ENCODE data around the gene SGF29.
A peak's percentile ranks its signal among the peaks of the same experiment; 100 is the strongest.
"Not testable (repeated sequence)": the region's sequence is repeated elsewhere in the genome, so short reads cannot be mapped to it uniquely, and the experiment has no call there.

The SGF29 gene

GRCh38 chr16:28534542-28535373 is 19.0 kb upstream of the SGF29 start:
- DNase-seq: no peak

- no peak for DNase-seq
These were observed 16.6 kb upstream of the SGF29 start for GRCh38 chr16:28537076-28537475.

DNA sequence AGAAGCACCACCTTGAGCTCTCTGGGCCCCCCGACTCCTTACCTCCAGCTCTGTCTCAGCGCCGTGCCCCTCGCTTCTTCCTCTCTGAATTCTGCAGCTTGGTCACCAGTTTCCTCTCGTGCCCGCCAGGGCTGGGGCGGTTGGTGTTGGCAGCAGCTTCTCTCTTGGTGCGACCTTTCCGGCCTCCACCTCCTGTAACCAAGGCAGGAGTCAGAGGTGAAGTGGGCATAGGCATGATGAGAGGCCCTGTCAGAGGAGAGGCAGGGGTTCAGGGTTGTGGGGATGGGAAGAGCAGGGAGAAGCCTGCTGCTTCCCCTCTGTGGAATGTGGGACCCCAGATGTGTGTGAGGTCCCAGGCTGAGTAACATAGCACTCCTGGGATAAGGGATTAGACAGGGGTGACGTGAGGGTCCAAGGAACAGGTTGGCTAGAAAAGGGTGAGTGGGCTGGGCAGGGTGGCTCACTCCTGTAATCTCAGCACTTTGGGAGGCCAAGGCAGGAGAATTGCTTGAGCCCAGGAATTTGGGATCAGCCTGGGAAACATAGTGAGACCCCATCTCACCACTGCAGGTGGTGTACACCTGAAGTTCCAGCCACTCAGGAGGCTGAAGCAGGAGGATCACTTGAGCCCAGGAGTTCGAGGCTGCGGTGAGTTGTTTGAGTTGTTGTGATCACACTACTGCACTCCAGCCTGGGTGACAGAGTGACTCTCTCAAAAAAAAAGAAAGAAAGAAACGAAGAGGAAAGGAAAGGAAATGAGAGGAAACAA is 15.6 kb upstream of the SGF29 start:
- DNase-seq: no peak

DNA sequence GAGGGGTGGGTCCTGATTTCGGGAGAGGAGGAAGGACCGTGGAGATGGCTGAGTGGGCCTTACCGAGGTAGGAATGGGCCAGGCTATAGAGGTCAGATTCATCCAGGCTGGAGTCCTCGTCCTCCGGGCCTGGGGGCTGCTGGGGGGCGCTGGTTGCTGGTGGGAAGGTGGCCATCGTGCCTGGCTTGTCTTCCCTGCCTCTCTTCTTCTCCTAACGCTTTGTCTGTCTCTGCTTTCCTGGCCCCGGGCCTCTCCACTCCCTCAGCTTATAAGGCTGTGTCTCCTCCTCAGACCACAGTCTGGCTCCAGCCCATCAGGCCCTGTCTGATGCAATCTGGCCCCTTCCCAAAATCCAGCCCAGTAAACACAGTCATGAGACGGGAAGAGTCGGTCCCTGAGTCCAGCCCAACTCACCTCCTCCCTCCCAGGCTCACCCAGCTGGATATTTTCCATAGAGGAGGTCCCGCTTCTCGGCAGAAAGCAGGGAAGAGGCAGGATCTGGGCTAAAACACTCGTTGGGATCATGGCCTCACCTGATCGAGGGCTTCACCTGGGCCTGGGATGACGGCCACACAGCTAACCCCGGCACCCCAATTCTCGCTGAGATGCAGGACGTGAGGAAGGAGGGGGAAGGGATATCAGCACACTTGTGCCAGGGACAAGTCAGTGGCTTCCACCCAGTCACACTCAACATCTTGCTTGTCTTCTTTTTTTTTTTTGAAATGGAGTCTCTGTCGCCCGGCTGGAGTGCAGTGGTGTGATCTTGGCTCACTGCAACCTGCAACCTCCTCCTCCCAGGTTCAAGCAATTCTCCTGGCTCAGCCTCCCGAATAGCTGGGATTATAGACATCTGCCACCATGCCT is 14.8 kb upstream of the SGF29 start, which contains the start of gene NUPR1:
Gene NUPR1, minus strand, starts transcription at position 242 of the 864 bp plus-strand sequence. Its CDS starts 67 bp downstream, at position 175.
- no peak for DNase-seq

- no peak for DNase-seq
These were observed 13.4 kb upstream of the SGF29 start for GRCh38 chr16:28540346-28540745.

GRCh38 chr16:28542646-28543045 is 11.1 kb upstream of the SGF29 start:
- DNase-seq: no peak

DNA sequence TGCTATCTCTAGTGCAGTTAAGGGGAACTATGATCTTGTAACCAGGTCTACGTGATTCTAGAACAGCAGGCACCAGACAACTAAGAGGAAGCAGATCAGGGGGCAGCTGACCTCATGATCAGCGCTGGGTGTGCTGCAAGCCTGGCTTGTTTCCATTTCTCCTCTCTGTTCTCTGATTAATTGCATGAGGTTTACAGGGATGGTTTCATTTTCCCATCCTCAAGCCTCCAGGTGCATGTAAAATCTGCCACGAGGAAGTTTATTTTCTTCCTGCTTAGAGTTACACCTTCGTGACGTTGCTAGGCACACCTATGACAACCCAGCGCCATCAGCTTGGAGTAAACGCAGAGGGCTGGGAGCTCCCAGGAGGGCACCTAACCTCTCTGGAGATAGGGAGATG is 10.6 kb upstream of the SGF29 start:
- no peak for DNase-seq

DNA sequence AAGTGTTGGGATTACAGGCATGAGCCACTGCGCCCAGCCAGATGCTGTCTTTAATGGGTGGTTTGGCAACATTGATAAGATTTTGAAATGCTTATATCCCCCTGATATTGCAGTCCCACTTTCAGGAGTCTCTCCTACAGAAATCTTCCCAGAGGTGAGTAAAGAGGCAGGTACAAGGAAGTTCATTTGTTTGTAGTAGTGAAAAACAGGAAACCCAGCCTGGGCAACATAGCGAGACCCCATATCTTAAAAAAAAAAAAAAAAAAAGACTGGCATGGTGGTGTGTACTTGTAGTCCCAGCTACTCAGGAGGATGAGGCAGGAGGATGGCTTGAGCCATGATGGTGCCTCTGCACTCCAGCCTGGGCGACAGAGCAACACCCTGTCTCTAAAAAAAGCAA is 8.7 kb upstream of the SGF29 start:
- DNase-seq: no peak

- DNase-seq: not testable (repeated sequence)
These were observed 7.8 kb upstream of the SGF29 start for GRCh38 chr16:28545964-28546363.

DNA sequence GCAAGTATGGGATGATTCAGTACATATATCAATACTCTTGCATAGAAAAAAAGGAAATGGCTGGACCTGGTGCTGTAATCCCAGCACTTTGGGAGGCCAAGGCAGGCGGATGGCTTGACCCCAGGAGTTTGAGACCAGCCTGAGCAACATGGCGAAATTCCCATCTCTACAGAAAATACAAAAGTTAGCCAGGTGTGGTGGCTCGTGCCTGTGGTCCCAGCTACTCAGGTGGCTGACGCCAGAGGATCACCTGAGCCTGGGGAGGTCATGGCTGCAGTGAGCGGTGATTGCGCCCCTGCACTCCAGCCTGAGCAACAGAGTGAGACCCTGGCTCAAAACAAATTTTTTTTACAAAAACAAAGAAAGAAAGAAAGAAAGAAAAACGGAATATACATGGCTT is 7.1 kb upstream of the SGF29 start:
- no peak for DNase-seq

- no peak for DNase-seq
These were observed 5.4 kb upstream of the SGF29 start for GRCh38 chr16:28548306-28548802.

DNA sequence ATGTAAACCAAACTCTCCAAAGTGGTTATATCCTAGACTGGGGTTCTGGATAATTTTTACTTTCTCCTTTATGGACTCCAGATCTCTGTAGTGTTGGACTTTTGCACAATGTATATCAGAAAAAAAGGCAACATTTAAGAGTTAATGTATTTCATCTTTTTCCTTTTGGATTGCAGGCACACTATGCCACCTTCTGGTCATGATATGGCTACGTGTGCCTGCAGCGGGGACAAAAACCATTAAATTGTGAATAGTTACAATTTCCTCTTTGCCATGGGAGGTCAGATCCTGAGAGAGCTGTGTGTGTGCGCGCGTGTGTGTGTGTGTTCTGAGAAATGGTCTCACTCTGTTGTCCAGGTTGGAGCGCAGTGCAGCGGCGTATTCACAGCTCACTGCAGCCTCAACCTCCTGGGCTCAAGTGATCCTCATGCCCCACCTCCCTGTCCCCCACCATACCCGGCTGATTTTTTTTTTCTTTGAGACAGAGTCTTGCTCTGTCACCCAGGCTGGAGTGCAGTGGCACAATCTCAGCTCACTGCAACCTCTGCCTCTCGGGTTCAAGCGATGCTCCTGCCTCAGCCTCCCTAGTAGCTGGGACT is 4.3 kb upstream of the SGF29 start:
- DNase-seq: peak in 1 of 2 experiments; percentile 55

DNA sequence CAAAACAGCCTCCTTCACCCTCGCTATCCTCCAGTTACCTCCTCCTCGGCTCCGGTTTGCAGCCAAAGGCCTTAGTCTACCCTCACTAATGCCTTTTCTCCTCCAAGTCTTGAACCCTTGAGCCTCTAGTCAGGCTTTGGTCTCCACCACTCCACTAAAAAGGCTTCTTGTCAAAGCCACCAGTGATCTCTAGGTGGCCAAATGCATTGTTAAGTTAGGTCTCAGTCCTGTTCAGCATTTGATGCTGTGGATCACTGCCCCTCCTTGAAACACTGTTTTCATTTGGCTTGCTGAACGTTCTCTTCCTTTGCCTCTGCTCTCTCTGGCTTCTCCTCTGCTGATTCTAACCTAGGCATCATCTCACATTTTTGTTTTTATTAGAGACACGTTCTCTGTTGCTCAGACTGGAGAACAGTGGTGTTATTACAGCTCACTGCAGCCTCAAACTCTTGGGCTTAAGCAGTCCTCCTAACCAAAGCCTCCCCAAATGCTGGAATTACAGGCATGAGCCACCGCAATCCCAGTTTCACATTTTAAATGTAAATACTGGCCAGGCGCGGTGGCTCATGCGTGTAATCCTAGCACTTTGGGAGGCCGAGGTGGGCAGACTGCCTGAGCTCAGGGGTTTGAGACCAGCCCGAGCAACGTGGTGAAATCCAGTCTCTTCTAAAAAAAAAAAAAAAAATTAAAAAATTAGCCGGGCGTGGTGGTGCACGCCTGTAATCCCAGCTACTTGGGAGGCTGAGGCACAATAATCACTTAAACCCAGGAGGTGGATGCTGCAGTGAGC is 1.1 kb downstream of the SGF29 start:
- DNase-seq: no peak

DNA sequence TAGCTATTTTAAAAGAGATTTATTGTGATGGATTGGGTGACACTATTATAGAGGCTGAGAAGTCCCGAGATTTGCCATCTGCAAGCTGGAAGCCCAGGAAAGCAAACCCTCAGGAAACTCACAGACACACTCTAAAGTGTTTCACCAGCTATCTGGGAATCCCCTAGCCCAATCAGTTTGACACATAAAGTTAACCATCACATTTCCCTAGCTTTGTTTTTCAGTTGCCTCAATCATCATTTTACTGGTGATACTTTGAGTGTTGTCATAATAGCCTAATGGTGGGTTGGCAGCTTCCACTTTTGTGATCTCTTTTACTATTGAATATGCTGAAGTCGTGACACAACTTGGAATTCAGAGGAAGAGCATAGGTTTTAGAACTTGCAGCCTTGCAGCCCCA is 1.8 kb downstream of the SGF29 start:
- no peak for DNase-seq

DNA sequence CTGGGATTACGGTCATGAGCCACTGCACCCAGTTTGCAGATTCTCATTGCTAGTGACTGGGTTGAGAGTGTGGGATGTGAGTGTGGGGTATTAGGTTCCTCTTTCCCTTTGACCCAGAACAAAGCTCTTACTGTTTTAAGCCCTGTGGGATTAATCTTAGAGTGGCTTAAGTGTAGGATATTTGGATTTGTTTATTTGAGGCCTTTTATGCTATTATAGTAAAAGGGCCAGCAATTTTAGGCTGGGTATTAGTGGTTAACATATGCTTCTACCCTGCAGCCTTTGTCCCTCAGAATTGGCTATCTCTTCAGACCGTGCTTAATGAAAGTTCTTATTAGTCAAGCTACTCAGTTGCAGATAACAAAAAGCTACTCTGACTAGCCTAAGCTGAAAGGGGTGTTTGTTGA is 3.2 kb downstream of the SGF29 start:
- DNase-seq: no peak

DNA sequence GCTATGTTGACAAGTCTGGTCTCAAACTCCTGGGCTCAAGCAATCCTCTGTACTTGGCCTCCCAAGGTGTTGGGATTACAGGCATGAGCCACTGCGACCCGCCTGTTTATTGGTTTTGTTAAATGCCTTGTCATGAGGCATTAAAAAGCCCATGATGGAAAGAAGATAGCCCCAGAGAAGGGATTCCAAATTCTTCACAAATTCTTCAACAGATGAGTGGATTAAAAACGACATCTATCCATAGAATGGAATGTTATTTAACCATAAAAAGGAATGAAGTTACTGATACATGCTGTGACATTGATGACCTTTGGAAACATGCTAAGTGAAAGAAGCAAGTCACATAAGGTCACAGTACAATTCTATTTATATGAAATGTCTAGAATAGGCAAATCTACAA is 4.7 kb downstream of the SGF29 start:
- DNase-seq: no peak

GRCh38 chr16:28561557-28562187 is 8.0 kb downstream of the SGF29 start:
- DNase-seq: no peak

GRCh38 chr16:28562199-28562598 is 8.5 kb downstream of the SGF29 start:
- no peak for DNase-seq

DNA sequence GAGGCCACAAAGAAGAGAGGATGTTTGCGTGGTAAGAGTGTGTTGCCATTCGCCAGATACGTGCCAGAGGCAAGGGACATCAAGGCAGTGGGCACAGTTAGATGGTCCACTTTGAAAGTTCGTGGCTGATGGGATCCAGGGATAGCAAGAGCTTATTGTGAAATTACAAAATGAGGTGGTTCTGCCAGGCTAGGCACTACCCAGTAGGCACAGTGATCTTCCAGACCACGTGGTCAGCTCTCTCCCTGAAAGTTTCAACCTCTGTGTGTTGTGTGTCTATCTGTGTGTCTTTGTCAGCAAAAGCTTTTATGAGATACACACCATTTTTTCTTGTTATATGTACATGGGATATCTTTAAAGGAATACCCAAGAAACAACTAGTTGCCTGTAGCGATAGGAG is 9.5 kb downstream of the SGF29 start:
- no peak for DNase-seq

DNA sequence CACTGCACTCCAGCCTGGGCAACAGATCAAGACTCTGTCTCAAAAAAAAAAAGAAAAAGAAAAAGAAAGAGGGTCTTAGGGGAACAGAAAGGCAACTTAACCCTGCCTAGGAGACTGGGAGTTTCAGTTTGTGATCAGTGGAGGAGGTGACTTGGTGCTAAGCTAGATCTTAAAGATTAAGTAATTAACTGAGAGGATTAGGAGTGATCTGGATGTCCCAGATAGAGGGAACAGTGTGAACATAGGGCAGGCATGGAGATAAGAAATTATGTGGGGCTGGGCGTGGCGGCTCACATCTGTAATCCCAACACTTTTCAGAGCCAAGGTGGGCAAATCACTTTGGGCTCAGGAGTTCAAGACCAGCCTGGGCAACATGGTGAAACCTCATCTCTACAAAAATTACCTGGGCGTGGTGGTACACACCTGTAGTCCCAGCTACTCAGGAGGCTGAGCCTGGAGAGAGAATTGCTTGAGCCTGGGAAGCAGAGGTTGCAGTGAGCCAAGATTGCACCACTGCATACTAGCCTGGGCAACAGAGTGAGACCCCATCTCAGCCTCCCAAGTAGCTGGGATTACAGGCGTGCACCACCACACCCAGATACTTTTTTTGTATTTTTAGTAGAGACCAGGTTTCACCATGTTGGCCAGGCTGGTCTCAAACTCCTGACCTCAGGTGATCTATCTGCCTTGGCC is 12.7 kb downstream of the SGF29 start:
- DNase-seq: not testable (repeated sequence)

DNA sequence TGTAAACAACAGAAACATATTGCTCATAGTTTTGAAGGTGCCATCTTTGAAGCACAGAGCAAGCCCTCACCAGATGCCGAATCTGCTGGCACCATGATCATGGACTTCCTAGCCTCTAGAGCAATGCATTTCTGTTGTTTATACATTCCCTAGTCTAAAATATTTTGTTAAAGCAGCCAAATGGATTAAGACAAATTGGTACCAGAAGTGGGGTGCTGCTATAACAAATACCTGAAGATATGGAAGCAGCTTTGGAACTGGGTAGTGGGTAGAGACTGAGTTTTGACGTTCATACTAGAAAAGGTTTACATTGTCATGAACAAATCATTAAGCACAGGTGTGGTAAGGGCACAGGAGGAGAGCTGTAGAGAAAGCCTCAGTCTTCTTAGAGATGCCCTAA is 13.6 kb downstream of the SGF29 start:
- DNase-seq: no peak
